Stimulated activated CD8-positive, alpha-beta memory T cell treated with anti-CD3 and anti-CD28 coated beads, Interleukin-15, amount 100 ng/mL, for 24 hours (primary cell): ENCODE data around the gene RAD51B.
"Not testable (repeated sequence)": the region's sequence is repeated elsewhere in the genome, so short reads cannot be mapped to it uniquely, and the experiment has no call there.

Source experiments
- DNase-seq: peaks from one replicate; pipeline ENCODE4 v3.0.0-alpha.2; 2020; ENCODE audit warnings: low read depth

RAD51B gene

GRCh38 chr14:68690089-68690958 lies 870.7 kb downstream of the RAD51B start:
- DNase-seq: no peak

GRCh38 chr14:68691031-68691791 lies 871.6 kb downstream of the RAD51B start:
- no peak for DNase-seq

- no peak for DNase-seq
Observed at GRCh38 chr14:68691792-68692118, 872.2 kb downstream of the RAD51B start.

- no peak for DNase-seq
Observed at GRCh38 chr14:68692216-68692615, 872.6 kb downstream of the RAD51B start.

GRCh38 chr14:68692916-68693771 lies 873.6 kb downstream of the RAD51B start:
- DNase-seq: no peak

- no peak for DNase-seq
Observed at GRCh38 chr14:68693926-68694325, 874.3 kb downstream of the RAD51B start.

GRCh38 chr14:68694516-68695235 lies 875.1 kb downstream of the RAD51B start:
- DNase-seq: no peak

GRCh38 chr14:68695326-68695768 lies 875.8 kb downstream of the RAD51B start:
- DNase-seq: no peak

GRCh38 chr14:68695856-68696255 lies 876.3 kb downstream of the RAD51B start:
- DNase-seq: no peak

GRCh38 chr14:68696266-68696665 lies 876.7 kb downstream of the RAD51B start:
- no peak for DNase-seq

GRCh38 chr14:68696721-68697495 lies 877.3 kb downstream of the RAD51B start:
- DNase-seq: no peak

GRCh38 chr14:68698773-68699172 lies 879.2 kb downstream of the RAD51B start:
- not testable (repeated sequence) for DNase-seq

- no peak for DNase-seq
Observed at GRCh38 chr14:68701001-68701741, 881.6 kb downstream of the RAD51B start.

- no peak for DNase-seq
Observed at GRCh38 chr14:68702135-68702534, 882.6 kb downstream of the RAD51B start.

- DNase-seq: no peak
Observed at GRCh38 chr14:68702578-68702977, 883.0 kb downstream of the RAD51B start.

GRCh38 chr14:68703093-68703492 lies 883.5 kb downstream of the RAD51B start:
- no peak for DNase-seq

- no peak for DNase-seq
Observed at GRCh38 chr14:68704736-68705720, 885.4 kb downstream of the RAD51B start.

GRCh38 chr14:68705741-68706283 lies 886.2 kb downstream of the RAD51B start:
- no peak for DNase-seq

GRCh38 chr14:68707482-68707881 lies 887.9 kb downstream of the RAD51B start:
- no peak for DNase-seq
